GM10266 (cell line): ENCODE data around the gene CHST5.

Experiments used
- DNase-seq: peaks from one replicate; pipeline ENCODE4 v3.0.0; 2012; ENCODE audit errors: extremely low spot score
- TF ChIP-seq, protein P1 (sequence below): IDR thresholded peaks from 2 replicates; pipeline ENCODE4 v1.5.1; 2012; ENCODE audit warnings: mild to moderate bottlenecking, low read depth; ENCODE audit not compliant: control insufficient read depth, insufficient read depth; ENCODE audit errors: missing control alignments

Gene CHST5

GRCh38 chr16:75535211-75535843 is 581 bp downstream of the CHST5 start:
- DNase-seq, result no peak
- TF ChIP-seq, protein P1, sequence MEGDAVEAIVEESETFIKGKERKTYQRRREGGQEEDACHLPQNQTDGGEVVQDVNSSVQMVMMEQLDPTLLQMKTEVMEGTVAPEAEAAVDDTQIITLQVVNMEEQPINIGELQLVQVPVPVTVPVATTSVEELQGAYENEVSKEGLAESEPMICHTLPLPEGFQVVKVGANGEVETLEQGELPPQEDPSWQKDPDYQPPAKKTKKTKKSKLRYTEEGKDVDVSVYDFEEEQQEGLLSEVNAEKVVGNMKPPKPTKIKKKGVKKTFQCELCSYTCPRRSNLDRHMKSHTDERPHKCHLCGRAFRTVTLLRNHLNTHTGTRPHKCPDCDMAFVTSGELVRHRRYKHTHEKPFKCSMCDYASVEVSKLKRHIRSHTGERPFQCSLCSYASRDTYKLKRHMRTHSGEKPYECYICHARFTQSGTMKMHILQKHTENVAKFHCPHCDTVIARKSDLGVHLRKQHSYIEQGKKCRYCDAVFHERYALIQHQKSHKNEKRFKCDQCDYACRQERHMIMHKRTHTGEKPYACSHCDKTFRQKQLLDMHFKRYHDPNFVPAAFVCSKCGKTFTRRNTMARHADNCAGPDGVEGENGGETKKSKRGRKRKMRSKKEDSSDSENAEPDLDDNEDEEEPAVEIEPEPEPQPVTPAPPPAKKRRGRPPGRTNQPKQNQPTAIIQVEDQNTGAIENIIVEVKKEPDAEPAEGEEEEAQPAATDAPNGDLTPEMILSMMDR, result no peak

- TF ChIP-seq, protein P1, result no peak
- DNase-seq, result no peak
Observed at GRCh38 chr16:75534560-75535205, 1.2 kb downstream of the CHST5 start.

- TF ChIP-seq, protein P1, result no peak
- no peak for DNase-seq
Observed at GRCh38 chr16:75532791-75533190, 3.1 kb downstream of the CHST5 start.

DNA sequence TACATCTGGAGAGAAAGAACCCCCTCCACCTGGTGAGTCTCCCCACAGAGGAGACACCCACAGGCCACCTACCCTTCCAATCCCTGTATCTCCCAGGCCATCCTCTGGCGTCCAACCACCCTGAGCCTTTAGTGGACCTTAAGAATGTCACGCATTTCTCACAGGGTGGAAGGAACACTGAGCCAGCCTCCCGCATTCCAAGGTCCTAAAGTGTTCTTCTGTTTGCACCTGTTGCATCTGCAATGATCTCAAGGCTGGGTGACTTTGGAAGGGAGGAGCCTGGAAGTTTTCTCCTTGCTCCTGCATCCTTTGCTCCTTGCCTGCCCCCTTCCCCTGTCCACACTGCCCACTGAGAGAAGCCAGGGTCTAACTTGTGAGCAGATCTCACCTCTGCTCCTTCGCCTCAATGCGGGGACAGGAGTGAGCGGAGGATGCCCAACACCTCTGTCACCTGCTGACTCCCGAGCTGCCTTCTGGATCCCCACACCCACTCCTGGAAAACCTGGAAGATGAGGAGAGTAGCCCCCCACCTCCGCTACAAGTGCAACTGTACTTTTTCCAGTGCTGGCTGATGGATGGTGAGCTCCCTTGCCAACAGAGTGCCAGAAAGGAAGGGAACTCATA is 3.7 kb downstream of the CHST5 start:
- TF ChIP-seq, protein P1, result no peak
- DNase-seq, result no peak

DNA sequence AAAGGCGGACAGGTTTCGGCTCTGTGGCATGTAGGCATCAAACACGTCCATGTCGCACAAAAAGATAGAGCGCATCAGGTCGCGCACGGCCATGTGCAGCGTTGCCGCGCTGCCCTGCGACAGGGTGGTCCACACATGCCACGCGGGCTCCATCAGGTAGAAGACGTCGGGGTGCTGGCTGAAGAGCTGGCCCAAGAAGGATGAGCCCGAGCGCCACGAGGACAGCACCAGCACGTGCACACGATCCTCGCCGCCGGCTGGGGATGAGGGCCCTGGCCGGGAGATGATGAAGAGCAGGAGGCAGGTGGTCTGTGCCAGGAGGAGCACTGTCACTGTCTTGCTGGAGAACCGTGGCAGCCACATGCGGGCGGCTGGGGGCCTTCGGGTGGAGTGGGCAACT is 5.9 kb downstream of the CHST5 start:
- TF ChIP-seq, protein P1, result no peak

DNA sequence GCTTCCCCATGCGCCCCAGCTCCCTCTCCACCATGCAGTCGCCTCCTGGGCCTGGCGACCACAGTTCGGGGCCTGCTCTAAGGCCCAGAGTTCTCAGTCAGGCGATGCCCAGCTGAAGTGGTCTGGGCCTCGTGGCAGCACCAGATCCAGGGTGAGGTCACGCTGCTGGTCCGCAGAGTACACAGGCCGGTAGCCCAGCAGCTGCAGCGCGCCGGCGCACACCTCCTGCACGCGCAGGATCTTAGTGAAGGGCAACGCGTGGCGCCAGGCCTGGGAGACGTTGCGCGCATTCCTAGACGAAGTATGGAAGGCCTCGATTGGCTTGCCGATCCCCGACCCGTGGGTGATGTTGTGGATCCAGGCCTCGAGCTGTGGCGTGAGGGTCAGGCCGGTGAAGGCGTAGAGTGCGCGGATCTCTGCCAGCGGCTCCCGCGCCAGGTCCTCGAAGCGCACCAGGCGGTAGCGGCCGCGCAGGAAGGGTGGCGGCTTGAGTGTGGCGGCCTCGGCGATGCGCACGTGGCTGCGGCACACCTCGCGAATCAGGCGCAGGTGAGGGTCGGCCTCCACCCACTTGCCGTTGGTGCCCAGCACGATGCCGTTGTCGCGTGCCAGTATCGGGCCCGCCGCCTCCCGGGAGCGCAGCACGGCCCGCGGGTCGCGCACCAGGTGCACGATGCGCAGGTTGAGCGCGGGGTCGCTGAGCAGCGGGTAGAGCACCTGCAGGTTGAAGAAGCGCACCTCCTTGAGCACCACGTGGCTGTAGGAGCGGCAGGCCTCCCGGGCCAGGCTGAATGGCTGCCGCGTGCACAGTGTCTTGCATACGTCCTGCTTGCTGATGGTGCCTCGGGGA is 6.6 kb downstream of the CHST5 start:
- TF ChIP-seq, protein P1, result no peak
- DNase-seq, result no peak

More for the DNA sequence above, 5.9 kb downstream of the CHST5 start:
- DNase-seq, result no peak
